ENCODE measurements around the gene NIPAL1.

Gene NIPAL1

GRCh38 chr4:48031802-48032525 lies 15.4 kb downstream of the NIPAL1 start:
- H2AFZ ChIP-seq (ENCODE audit: low read depth, low read length), result no peak overlapping the region
- no peaks in the 10 kb centered on the region for H3K27me3 ChIP-seq (ENCODE audit: insufficient read depth, low read length, poor library complexity)
- TF ChIP-seq EZH2 (IDR thresholded peaks at IDR 0.05; ENCODE audit: borderline replicate concordance, low read depth, low read length, severe bottlenecking), result no peak
- no peak for TF ChIP-seq CTCF (IDR thresholded peaks at IDR 0.05; ENCODE audit: borderline replicate concordance, extremely low read depth, low read length, poor library complexity, severe bottlenecking)
- H4K20me1 ChIP-seq (ENCODE audit: insufficient read depth, low read length), result no peaks in the 10 kb centered on the region
- H3K4me1 ChIP-seq (ENCODE audit: insufficient read depth, low read length), result no peaks in the 10 kb centered on the region
- no peak overlapping the region for H3K4me2 ChIP-seq (ENCODE audit: insufficient read depth, low read length)
- no peaks in the 10 kb centered on the region for H3K9me3 ChIP-seq (ENCODE audit: insufficient read depth, low read length, severe bottlenecking)
- no peaks in the 10 kb centered on the region for H3K79me2 ChIP-seq (ENCODE audit: insufficient read depth, low read length)
- ATAC-seq (ENCODE audit: insufficient read depth, low read depth) (no peak), DNase-seq (no peak)
- H3K36me3 ChIP-seq (ENCODE audit: insufficient read depth, low read length), result no peaks in the 10 kb centered on the region
- H3K4me3 ChIP-seq (ENCODE audit: low read depth in 1 of 2, low read length in 2 of 2), result no peak overlapping the region
- H3K27ac ChIP-seq (ENCODE audit: low read length), result no peak overlapping the region
- no peak overlapping the region for H3K9ac ChIP-seq (ENCODE audit: low read depth, low read length)

GRCh38 chr4:48032721-48033120 lies 16.1 kb downstream of the NIPAL1 start:
- no peak for ATAC-seq (ENCODE audit: insufficient read depth, low read depth)
- H3K27me3 ChIP-seq (ENCODE audit: insufficient read depth, low read length, poor library complexity), result no peaks in the 10 kb centered on the region
- H3K27ac ChIP-seq (ENCODE audit: low read length), result no peak overlapping the region
- no peak overlapping the region for H3K9ac ChIP-seq (ENCODE audit: low read depth, low read length)
- H3K4me1 ChIP-seq (ENCODE audit: insufficient read depth, low read length), result no peaks in the 10 kb centered on the region
- H3K36me3 ChIP-seq (ENCODE audit: insufficient read depth, low read length), result no peaks in the 10 kb centered on the region
- no peaks in the 10 kb centered on the region for H4K20me1 ChIP-seq (ENCODE audit: insufficient read depth, low read length)
- H3K4me2 ChIP-seq (ENCODE audit: insufficient read depth, low read length), result no peak overlapping the region
- H3K9me3 ChIP-seq (ENCODE audit: insufficient read depth, low read length, severe bottlenecking), result no peaks in the 10 kb centered on the region
- no peaks in the 10 kb centered on the region for H3K79me2 ChIP-seq (ENCODE audit: insufficient read depth, low read length)
- TF ChIP-seq CTCF (IDR thresholded peaks at IDR 0.05; ENCODE audit: borderline replicate concordance, extremely low read depth, low read length, poor library complexity, severe bottlenecking) (no peak), EZH2 (IDR thresholded peaks at IDR 0.05; ENCODE audit: borderline replicate concordance, low read depth, low read length, severe bottlenecking) (no peak)
- H3K4me3 ChIP-seq (ENCODE audit: low read depth in 1 of 2, low read length in 2 of 2), result no peak overlapping the region
- DNase-seq, result no peak
- H2AFZ ChIP-seq (ENCODE audit: low read depth, low read length), result no peak overlapping the region

- Histone ChIP-seq H3K9ac (ENCODE audit: low read depth, low read length) (no peak overlapping the region), H3K36me3 (ENCODE audit: insufficient read depth, low read length) (no peaks in the 10 kb centered on the region), H3K27ac (ENCODE audit: low read length) (no peak overlapping the region), H3K4me2 (ENCODE audit: insufficient read depth, low read length) (no peak overlapping the region), H4K20me1 (ENCODE audit: insufficient read depth, low read length) (no peaks in the 10 kb centered on the region), H3K79me2 (ENCODE audit: insufficient read depth, low read length) (no peaks in the 10 kb centered on the region), H3K9me3 (ENCODE audit: insufficient read depth, low read length, severe bottlenecking) (no peaks in the 10 kb centered on the region), H3K27me3 (ENCODE audit: insufficient read depth, low read length, poor library complexity) (no peaks in the 10 kb centered on the region), H2AFZ (ENCODE audit: low read depth, low read length) (no peak overlapping the region), H3K4me1 (ENCODE audit: insufficient read depth, low read length) (no peaks in the 10 kb centered on the region), H3K4me3 (ENCODE audit: low read depth in 1 of 2, low read length in 2 of 2) (no peak overlapping the region)
- ATAC-seq (ENCODE audit: insufficient read depth, low read depth), result no peak
- TF ChIP-seq EZH2 (IDR thresholded peaks at IDR 0.05; ENCODE audit: borderline replicate concordance, low read depth, low read length, severe bottlenecking) (no peak), CTCF (IDR thresholded peaks at IDR 0.05; ENCODE audit: borderline replicate concordance, extremely low read depth, low read length, poor library complexity, severe bottlenecking) (no peak)
- DNase-seq, result no peak
Measured at GRCh38 chr4:48033412-48033811, 16.8 kb downstream of the NIPAL1 start.

Measured in DND-41 (cell line).